Ectodermal cell (in vitro differentiated cells): Measurements from ENCODE around the gene TRIM51G. TPM values are rescaled to one million over a fixed set of nuclear protein-coding genes. Genes with fewer than 3 reads are reported as not detected.
"Not testable (repeated sequence)": the region's sequence is repeated elsewhere in the genome, so short reads cannot be mapped to it uniquely, and the experiment has no call there.

Source experiments
- H3K27ac ChIP-seq: 2 replicates; pipeline ENCODE4 v1.7.0; 2013; ENCODE audit warnings: mild to moderate bottlenecking, low read depth, low read length; ENCODE audit not compliant: insufficient read depth, poor library complexity, severe bottlenecking
- H3K27me3 ChIP-seq: 2 replicates; pipeline ENCODE4 v1.7.0; 2013; ENCODE audit warnings: mild to moderate bottlenecking, low read length; ENCODE audit not compliant: insufficient read depth, control insufficient read depth, poor library complexity, severe bottlenecking
- H3K36me3 ChIP-seq: one replicate; pipeline ENCODE4 v1.7.0; 2013; ENCODE audit warnings: low read length; ENCODE audit not compliant: control insufficient read depth, insufficient read depth
- H3K4me1 ChIP-seq: one replicate; pipeline ENCODE4 v1.7.0; 2013; ENCODE audit warnings: low read length; ENCODE audit not compliant: control insufficient read depth, insufficient read depth
- H3K4me3 ChIP-seq: 2 replicates; pipeline ENCODE4 v1.7.0; 2013; ENCODE audit warnings: low read depth, low read length, control low read depth; ENCODE audit not compliant: insufficient read depth
- H3K9me3 ChIP-seq: 2 replicates; pipeline ENCODE4 v1.7.0; 2013; ENCODE audit warnings: mild to moderate bottlenecking, low read length, moderate library complexity; ENCODE audit not compliant: control insufficient read depth
- WGBS, 2 experiments: methylation state at CpG; one replicate each; pipeline ENCODE4 v1.1.7; 2013; ENCODE audit warnings: missing lambda C conversion rate in 2 of 2; 5-methylcytosine and 5-hydroxymethylcytosine counted together
- polyA plus RNA-seq, 4 experiments: library from polyadenylated mRNA; stranded (reverse); fragments of 50-300 nt; gene quantifications; one replicate each; pipeline ENCODE4 v1.2.3, GENCODE V29; 2013

Gene TRIM51G, protein sequence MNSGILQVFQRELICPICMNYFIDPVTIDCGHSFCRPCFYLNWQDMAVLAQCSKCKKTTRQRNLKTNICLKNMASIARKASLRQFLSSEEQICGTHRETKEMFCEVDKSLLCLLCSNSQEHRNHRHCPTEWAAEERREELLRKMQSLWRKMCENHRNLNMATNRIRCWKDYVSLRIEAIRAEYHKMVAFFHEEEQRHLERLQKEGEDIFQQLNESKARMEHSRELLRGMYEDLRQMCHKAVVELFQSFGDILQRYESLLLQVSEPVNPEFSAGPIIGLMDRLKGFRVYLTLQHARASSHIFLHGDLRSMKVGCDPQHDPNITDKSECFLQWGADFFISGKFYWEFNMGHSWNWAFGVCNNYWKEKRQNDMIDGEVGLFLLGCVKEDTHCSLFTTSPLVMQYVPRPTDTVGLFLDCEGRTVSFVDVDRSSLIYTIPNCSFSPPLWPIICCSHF
- not detected for polyA plus RNA-seq (2013, experiment 1 of 4)
- not detected for polyA plus RNA-seq (2013, experiment 2 of 4)
- polyA plus RNA-seq (2013, experiment 3 of 4): not detected
- not detected for polyA plus RNA-seq (2013, experiment 4 of 4)

DNA sequence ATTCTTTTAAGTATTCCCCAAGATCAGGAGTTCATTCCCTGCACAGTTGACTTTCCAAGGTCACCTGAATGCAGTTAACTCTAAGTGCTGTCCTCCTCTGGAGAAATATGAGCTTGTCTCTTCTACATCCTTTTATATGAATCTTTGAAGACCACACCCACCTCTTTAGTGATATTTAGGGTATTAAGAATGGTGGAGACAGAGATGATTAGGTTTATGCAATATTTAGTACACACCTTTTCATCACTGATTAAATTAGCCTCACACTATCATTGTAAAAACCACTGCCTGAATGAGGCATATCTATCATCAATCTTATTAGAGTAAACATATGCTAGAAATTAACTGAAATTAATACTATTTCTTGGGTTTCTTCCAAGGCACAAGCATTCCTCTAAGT, at the start of gene TRIM51G:
Gene TRIM51G, minus strand, starts transcription at position 101 of the 400 bp plus-strand sequence. CDS start 2,190 bp downstream, outside the sequence.
- H3K27me3 ChIP-seq, H3K36me3 ChIP-seq, H3K4me3 ChIP-seq, H3K27ac ChIP-seq, H3K4me1 ChIP-seq, H3K9me3 ChIP-seq: not testable (repeated sequence)

DNA sequence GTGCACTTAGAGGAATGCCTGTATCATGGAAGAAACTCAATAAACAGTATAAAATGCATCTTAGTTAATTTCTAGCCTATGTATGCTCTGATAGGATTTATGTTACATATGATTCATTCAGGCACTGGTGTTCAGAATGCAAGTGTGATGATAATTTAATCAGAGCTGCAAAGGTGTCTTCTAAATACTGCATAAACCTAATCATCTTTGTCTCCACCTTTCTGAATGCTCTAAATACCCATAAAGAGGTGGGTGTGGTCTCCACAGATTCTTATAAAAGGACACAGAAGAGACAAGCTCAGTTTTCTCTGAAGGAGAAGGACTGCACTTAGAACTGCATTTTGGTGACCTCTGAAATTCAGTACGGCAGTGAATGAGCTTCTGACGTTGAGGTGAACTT, 44.8 kb upstream of the TRIM51G start, which contains the start of gene TRIM49B:
Gene TRIM49B, plus strand, starts transcription at position 301 of the 400 bp plus-strand sequence. CDS start 2,777 bp downstream, outside the sequence.
- not testable (repeated sequence) for H3K27me3 ChIP-seq, H3K4me3 ChIP-seq, H3K36me3 ChIP-seq, H3K9me3 ChIP-seq, H3K27ac ChIP-seq, H3K4me1 ChIP-seq
- WGBS, 2 experiments: 60 to 100% methylated on average over 1 of the region's 2 CpGs

DNA sequence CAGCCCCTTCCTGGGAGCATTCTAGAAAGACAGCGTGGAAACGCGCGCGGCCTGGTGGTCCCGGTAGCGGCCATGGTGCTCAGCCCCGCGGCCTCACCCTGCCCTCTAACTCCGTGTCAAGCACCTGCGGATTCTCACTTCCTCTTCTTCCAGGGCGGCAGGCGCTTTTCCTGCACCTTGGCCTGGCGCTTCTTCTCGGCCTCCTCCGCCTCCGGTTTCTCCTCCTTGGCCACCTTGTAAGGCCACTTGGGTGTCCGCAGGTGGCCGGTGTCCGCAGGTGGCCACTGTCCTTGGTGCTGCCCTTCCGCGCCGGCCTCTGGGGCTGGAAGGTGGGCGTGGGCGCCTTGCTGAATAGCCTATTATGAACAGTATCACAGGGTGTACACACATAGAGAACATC, 15.1 kb downstream of the TRIM51G start:
- not testable (repeated sequence) for H3K4me1 ChIP-seq, H3K36me3 ChIP-seq, H3K4me3 ChIP-seq, H3K27ac ChIP-seq, H3K9me3 ChIP-seq, H3K27me3 ChIP-seq
- 90 to 92% methylated on average over 23 to 25 of the region's 25 CpGs for WGBS, 2 experiments

DNA sequence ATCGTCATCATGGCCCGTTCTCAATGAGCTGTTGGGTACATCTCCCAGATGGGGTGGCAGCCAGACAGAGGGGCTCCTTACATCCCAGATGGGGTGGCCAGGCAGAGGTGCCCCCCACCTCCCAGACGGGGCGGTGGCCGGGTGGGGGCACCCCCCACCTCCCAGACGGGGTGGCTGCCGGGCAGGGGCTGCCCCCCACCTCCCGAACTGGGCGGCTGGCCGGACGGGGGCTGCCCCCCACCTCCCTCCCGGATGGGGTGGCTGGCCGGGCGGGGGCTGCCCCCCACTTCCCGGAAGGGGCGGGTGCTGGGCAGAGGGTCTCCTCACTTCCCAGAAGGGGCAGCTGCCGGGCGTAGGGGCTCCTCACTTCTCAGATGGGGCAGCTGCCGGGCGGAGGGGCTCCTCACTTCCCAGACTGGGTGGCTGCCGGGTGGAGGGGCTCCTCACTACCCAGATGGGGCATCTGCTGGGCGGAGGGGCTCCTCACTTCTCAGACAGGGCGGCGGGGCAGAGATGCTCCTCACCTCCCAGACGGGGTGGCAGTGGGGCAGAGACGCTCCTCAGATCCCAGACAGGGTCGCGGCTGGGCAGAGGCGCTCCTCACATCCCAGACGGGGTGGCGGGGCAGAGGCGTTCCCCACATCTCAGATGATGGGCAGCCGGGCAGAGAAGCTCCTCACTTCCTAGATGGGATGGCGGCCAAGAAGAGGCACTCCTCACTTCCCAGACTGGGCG, 28.2 kb downstream of the TRIM51G start:
- WGBS, 2 experiments: 82 to 83% methylated on average over 33 to 35 of the region's 35 CpGs
- not testable (repeated sequence) for H3K27ac ChIP-seq, H3K36me3 ChIP-seq, H3K9me3 ChIP-seq, H3K4me1 ChIP-seq, H3K4me3 ChIP-seq, H3K27me3 ChIP-seq

DNA sequence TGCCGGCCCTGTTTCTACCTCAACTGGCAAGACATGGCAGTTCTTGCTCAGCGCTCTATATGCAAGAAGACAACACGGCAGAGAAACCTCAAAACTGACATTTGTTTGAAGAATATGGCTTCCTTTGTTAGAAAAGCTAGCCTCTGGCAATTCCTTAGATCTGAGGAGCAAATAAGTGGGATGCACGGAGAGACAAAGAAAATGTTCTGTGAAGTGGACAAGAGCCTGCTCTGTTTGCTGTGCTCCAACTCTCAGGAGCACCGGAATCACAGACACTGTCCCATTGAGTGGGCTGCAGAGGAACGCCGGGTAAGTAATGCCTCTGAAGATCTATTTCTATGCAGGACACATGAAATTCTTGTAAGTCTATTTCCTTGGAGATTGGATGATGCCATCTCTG, 37.9 kb downstream of the TRIM51G start:
- H3K27ac ChIP-seq, H3K36me3 ChIP-seq, H3K9me3 ChIP-seq, H3K27me3 ChIP-seq, H3K4me1 ChIP-seq, H3K4me3 ChIP-seq: not testable (repeated sequence)
- 79 to 80% methylated on average over 7 of the region's 7 CpGs for WGBS, 2 experiments
